Right lobe of liver (tissue), 6 donors: ENCODE results near the gene QSOX1. TPM values are rescaled to one million over a fixed set of nuclear protein-coding genes. Genes with fewer than 3 reads are reported as not detected.

ENCODE experiments used
- ATAC-seq, 4 donors: fragments of 200-7000 bp; cut with Tn5 transposase; one replicate each; pipeline ENCODE4 v1.9.1; 2020; ENCODE audit warnings: mild to moderate bottlenecking in 4 of 4, moderate library complexity in 4 of 4
- DNase-seq, 3 donors: peaks; one replicate each; pipeline ENCODE4 v3.0.0-alpha.2; 2020
- H3K27ac ChIP-seq, 3 donors: fragments of 200-600 bp; one replicate each; pipeline ENCODE4 v1.8.0; 2022
- H3K27me3 ChIP-seq, 2 donors: fragments of 200-600 bp; one replicate each; pipeline ENCODE4 v1.8.0; 2022
- H3K36me3 ChIP-seq, 4 donors: fragments of 200-600 bp; sonication (generic) in 1 of 4; one replicate each; pipeline versions ENCODE4 v1.5.1 to v1.8.0; 2017 to 2022; ENCODE audit warnings: control low read depth in 1 of 4
- H3K4me1 ChIP-seq, 4 donors: fragments of 200-600 bp; sonication (generic) in 1 of 4; one replicate each; pipeline versions ENCODE4 v1.5.1 to v1.8.0; 2017 to 2022; ENCODE audit warnings: control low read depth in 1 of 4
- H3K4me3 ChIP-seq, 3 donors: fragments of 200-600 bp; one replicate each; pipeline ENCODE4 v1.8.0; 2022
- H3K9me3 ChIP-seq, 4 donors: fragments of 200-600 bp; sonication (generic) in 1 of 4; one replicate each; pipeline versions ENCODE4 v1.5.1 to v1.8.0; 2017 to 2022; ENCODE audit warnings: control low read depth in 1 of 4
- POLR2A ChIP-seq: fragments of 450-650 bp; IDR thresholded peaks from one replicate; pipeline ENCODE4 v1.6.1; 2017; ENCODE audit warnings: antibody characterized with exemption, mild to moderate bottlenecking
- WGBS: methylation state at CpG from one replicate; pipeline ENCODE4 v1.1.6; 2018; ENCODE audit warnings: low coverage, low lambda C conversion rate; ENCODE audit not compliant: insufficient coverage; ENCODE audit errors: missing lambda C conversion rate; 5-methylcytosine and 5-hydroxymethylcytosine counted together
- intact Hi-C, 2 donors: fragments of 100-400 bp; cut with DNase I; formaldehyde crosslinking; loops; one replicate each; pipeline versions ENCODE4 v1.11.2 to v1.14.1; 2022
- total RNA-seq, 6 experiments: library from RNA; depleted of rRNA in 2 of 6; stranded (reverse); fragments of >200 nt in 2 of 6; fragmentation: NEBNext Ultra II Directional in 3 of 6; extraction: Animal tissue kit (Norgen Biotek cat#: 25700) in 3 of 6; gene quantifications; one replicate each; pipeline versions ENCODE4 v1.1.0 to v1.2.4, GENCODE V29; 2016 to 2023
- TF ChIP-seq, protein P1 (sequence below), 4 donors: fragments of 200-600 bp in 3 of 4; fragments of 450-650 bp in 1 of 4; IDR thresholded peaks; one replicate each; pipeline versions ENCODE4 v1.5.1 to v1.8.0; 2016 to 2022; ENCODE audit warnings: antibody characterized with exemption in 4 of 4, mild to moderate bottlenecking in 2 of 4
- donor health status: DM: no; HTN: yes; CAD: no.
- donor health status: DM: no; HTN: no; CAD: no.
- donor health status: DM: no; HTN: no; CAD: no.
- donor health status: DM: no; HTN: yes; CAD: no.
- donor health status: DM: no; HTN: yes; CAD: no.

Gene QSOX1
- total RNA-seq, 6 experiments from 2014 or later, result 25.0 to 68.4 (median 38.6) TPM

DNA sequence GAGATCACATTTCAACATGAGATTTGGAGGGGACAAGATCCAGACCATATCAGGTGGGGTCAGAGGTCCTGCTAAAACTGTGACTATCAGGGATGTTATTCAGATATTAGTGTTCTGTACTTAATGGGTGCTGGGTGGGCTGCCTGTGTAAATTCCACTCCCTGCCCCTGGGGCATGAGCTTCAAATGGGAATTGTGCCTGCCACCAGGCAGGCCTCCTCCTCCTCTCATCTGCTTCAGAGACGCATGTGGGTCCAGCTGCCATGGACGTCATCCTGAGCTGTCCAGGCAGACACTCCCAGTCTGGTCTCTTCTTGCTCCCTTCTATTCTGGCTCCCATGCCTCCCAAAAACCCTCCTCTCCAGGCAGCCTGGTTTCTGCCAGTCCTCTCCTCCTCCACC is 10.4 kb downstream of the QSOX1 start:
- no peak for TF ChIP-seq POLR2A
- Histone ChIP-seq H3K4me1 (peaks cover 0 to 12% (median 0%) of the 10 kb centered on the region in 4 donors), H3K9me3 (no peaks in the 10 kb centered on the region), H3K27ac (no peak overlapping the region), H3K36me3 (no peaks in the 10 kb centered on the region), H3K4me3 (no peak overlapping the region), H3K27me3 (peaks cover 0 to 10% of the 10 kb centered on the region in 2 donors)
- no peak for DNase-seq
- WGBS, result no CpG with 5 or more reads among the region's 2 CpGs
- ATAC-seq, result no peak
- intact Hi-C loops, result no loop called here

- H3K4me1 ChIP-seq, result peaks cover 0 to 12% (median 0%) of the 10 kb centered on the region in 4 donors
- peaks cover 0 to 8% of the 10 kb centered on the region in 2 donors for H3K27me3 ChIP-seq
- H3K27ac ChIP-seq, result no peak overlapping the region
- no peak overlapping the region for H3K4me3 ChIP-seq
- TF ChIP-seq, protein P1, sequence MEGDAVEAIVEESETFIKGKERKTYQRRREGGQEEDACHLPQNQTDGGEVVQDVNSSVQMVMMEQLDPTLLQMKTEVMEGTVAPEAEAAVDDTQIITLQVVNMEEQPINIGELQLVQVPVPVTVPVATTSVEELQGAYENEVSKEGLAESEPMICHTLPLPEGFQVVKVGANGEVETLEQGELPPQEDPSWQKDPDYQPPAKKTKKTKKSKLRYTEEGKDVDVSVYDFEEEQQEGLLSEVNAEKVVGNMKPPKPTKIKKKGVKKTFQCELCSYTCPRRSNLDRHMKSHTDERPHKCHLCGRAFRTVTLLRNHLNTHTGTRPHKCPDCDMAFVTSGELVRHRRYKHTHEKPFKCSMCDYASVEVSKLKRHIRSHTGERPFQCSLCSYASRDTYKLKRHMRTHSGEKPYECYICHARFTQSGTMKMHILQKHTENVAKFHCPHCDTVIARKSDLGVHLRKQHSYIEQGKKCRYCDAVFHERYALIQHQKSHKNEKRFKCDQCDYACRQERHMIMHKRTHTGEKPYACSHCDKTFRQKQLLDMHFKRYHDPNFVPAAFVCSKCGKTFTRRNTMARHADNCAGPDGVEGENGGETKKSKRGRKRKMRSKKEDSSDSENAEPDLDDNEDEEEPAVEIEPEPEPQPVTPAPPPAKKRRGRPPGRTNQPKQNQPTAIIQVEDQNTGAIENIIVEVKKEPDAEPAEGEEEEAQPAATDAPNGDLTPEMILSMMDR (IDR thresholded peaks at IDR 0.05), result no peak
- no peak for TF ChIP-seq POLR2A
- no peaks in the 10 kb centered on the region for H3K36me3 ChIP-seq
- ATAC-seq (no peak), DNase-seq (no peak)
- WGBS, result 81% methylated on average over 8 of the region's 12 CpGs
- intact Hi-C loops, result no loop called here
- H3K9me3 ChIP-seq, result no peaks in the 10 kb centered on the region
Measured at GRCh38 chr1:180165509-180166435, 11.1 kb downstream of the QSOX1 start.

GRCh38 chr1:180166436-180166800 is 11.7 kb downstream of the QSOX1 start:
- no peak for DNase-seq
- peaks cover 0 to 12% (median 0%) of the 10 kb centered on the region in 4 donors for H3K4me1 ChIP-seq

GRCh38 chr1:180167021-180167701 is 12.5 kb downstream of the QSOX1 start:
- peaks cover 0 to 4% of the 10 kb centered on the region in 2 donors for H3K27me3 ChIP-seq
- no peak for DNase-seq
- 62% methylated on average over 3 of the region's 8 CpGs for WGBS
- no peaks in the 10 kb centered on the region for H3K36me3 ChIP-seq
- H3K27ac ChIP-seq, result no peak overlapping the region
- ATAC-seq, result peak in 1 of 4 donors; percentile 6
- no peak overlapping the region for H3K4me3 ChIP-seq
- H3K4me1 ChIP-seq, result peaks cover 0 to 12% (median 0%) of the 10 kb centered on the region in 4 donors
- H3K9me3 ChIP-seq, result no peaks in the 10 kb centered on the region
- TF ChIP-seq, protein P1 (IDR thresholded peaks at IDR 0.05), result no peak
- no peak for TF ChIP-seq POLR2A
- intact Hi-C loops, result no loop called here

More at GRCh38 chr1:180166436-180166800, 11.7 kb downstream of the QSOX1 start:
- Histone ChIP-seq H3K27me3 (peaks cover 0 to 4% of the 10 kb centered on the region in 2 donors), H3K36me3 (no peaks in the 10 kb centered on the region), H3K4me3 (no peak overlapping the region), H3K9me3 (no peaks in the 10 kb centered on the region), H3K27ac (no peak overlapping the region)
- intact Hi-C loops, result no loop called here
- no peak for ATAC-seq
- WGBS, result 59% methylated on average over 2 of the region's 5 CpGs
- TF ChIP-seq, protein P1 (IDR thresholded peaks at IDR 0.05), result no peak
